ENCODE measurements around the gene XRN1.
A peak's percentile ranks its signal among the peaks of the same experiment; 100 is the strongest.
"Not testable (repeated sequence)": the region's sequence is repeated elsewhere in the genome, so short reads cannot be mapped to it uniquely, and the experiment has no call there.

XRN1 gene

DNA sequence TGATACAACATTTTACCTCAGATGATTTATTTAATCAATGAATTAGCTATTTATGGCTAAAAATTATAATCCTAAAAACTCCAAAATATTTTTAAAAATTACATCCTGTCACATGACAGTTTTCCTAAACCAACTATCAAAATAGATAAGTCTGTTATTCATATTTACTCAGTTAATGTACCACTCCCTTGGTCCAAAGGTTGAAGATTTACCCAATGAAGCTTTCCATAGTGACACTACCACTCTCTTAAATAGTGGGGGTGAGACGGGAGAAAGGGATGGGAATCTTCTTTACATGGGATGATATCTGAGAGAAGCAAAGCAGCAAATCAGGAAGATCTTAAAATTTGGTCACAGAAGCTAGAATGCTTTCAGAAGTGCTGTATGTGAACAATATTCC, 30.5 kb downstream of the XRN1 start:
- no peak overlapping the region for H3K27ac Mint-ChIP-seq
- peaks cover 20% of the 10 kb centered on the region for H3K36me3 Mint-ChIP-seq
- no peaks in the 10 kb centered on the region for H3K4me1 Mint-ChIP-seq
- no peak for DNase-seq (ENCODE audit: low spot score in 2 of 2)
- no peak for ATAC-seq (ENCODE audit: low read depth)
- H3K27me3 Mint-ChIP-seq: no peaks in the 10 kb centered on the region
- no peaks in the 10 kb centered on the region for H3K9me3 Mint-ChIP-seq
- H3K4me3 Mint-ChIP-seq: no peak overlapping the region

DNA sequence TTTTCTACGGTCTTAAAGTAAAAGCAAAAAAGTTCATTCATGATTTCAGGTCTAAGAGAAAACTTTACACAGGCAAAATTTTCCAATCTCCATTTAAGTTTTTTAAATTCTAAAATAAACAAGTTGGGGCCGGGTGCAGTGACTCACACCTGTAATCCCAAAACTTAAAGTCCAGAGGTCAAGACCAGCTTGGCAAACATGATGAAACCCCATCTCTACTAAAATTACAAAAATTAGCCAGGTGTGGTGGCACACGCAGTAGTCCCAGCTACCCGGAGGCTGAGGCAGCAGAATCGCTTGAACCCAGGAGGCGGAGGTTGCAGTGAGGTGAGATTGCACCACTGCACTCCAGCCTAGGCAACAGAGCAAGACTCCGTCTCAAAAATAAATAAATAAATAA, 47.3 kb downstream of the XRN1 start:
- peaks cover 35% of the 10 kb centered on the region for H3K36me3 Mint-ChIP-seq
- DNase-seq (ENCODE audit: low spot score in 2 of 2); H3K9me3 Mint-ChIP-seq; H3K27ac Mint-ChIP-seq; H3K4me3 Mint-ChIP-seq; H3K27me3 Mint-ChIP-seq; H3K4me1 Mint-ChIP-seq; ATAC-seq (ENCODE audit: low read depth): not testable (repeated sequence)

DNA sequence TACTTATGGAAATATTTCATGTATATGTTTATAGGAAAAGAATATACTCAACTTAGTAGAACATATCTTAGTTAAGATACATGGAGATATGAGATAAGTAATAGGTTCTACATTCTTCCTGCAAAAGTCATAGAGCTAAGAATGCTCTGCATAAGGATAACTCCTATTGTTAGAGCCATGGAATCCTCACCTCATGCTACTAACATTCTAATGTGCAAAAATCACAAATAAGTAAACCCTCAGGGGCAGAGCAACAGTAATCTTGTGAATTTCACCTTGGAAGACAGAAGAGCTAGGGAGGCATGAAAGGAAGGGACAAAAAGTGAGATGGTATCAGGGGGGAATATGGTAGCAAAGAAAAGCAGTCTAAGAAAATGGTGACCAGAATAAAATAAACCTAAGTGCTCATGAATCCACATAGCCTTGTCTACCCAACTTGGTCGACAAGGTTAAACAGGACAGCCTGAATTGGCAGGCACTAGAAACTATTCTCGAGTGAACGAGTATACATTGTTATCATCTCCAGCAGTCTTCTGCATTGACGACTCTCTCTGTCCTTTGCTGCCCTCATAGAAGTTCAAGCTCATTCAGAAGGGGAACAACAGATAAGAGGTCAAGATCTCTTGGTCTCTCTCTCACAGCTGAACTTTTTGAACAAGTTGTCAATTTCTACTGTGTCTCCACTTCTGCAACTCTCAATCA, 52.8 kb downstream of the XRN1 start:
- no peak overlapping the region for H3K27ac Mint-ChIP-seq
- H3K4me1 Mint-ChIP-seq: no peaks in the 10 kb centered on the region
- H3K27me3 Mint-ChIP-seq: no peaks in the 10 kb centered on the region
- no peak overlapping the region for H3K4me3 Mint-ChIP-seq
- H3K36me3 Mint-ChIP-seq: peaks cover 28% of the 10 kb centered on the region
- no peaks in the 10 kb centered on the region for H3K9me3 Mint-ChIP-seq
- DNase-seq (ENCODE audit: low spot score in 2 of 2): no peak
- ATAC-seq (ENCODE audit: low read depth): no peak

DNA sequence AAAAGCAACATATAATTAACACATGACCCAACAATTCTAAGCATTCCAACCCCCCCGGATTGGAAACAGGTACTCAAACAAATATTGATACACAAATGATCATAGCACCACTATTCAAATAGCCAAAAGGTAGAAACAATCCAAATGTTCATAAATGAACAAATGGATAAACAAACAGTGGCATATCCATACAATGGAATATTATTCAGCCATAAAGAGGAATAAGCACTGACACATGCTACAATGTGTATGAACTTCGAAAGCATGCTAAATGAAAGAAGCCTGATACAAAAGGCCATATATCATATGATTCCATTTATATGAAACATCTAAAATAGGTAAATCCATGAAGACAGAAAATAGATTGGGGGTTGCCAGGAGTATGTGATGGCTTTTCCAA, 62.8 kb downstream of the XRN1 start:
- no peak overlapping the region for H3K27ac Mint-ChIP-seq
- peaks cover 48% of the 10 kb centered on the region for H3K36me3 Mint-ChIP-seq
- DNase-seq (ENCODE audit: low spot score in 2 of 2): no peak
- no peaks in the 10 kb centered on the region for H3K27me3 Mint-ChIP-seq
- H3K4me3 Mint-ChIP-seq: no peak overlapping the region
- ATAC-seq (ENCODE audit: low read depth): no peak
- H3K4me1 Mint-ChIP-seq: no peaks in the 10 kb centered on the region
- no peaks in the 10 kb centered on the region for H3K9me3 Mint-ChIP-seq

DNA sequence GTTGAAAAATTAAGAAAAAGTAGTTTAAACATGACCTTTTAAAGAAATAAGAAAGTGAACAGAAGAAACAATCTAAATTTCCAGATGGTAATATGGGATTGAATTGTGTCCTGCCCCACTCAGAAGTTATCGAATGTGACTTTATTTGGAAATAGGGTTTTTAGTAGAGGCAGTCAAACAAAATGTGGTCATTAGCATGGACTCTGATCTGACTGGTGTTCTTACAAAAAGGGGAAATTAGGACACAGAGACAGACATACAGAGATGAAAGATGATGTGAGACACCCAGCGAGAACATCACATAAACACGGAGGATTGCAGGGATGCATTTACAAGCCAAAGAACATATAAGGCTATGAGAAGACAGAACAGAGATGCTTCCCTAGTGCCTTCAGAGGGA, 73.2 kb downstream of the XRN1 start:
- peaks cover 22% of the 10 kb centered on the region for H3K36me3 Mint-ChIP-seq
- no peak for DNase-seq (ENCODE audit: low spot score in 2 of 2)
- no peak overlapping the region for H3K27ac Mint-ChIP-seq
- no peak for ATAC-seq (ENCODE audit: low read depth)
- no peak overlapping the region for H3K4me3 Mint-ChIP-seq
- H3K9me3 Mint-ChIP-seq: no peaks in the 10 kb centered on the region
- no peaks in the 10 kb centered on the region for H3K4me1 Mint-ChIP-seq
- no peaks in the 10 kb centered on the region for H3K27me3 Mint-ChIP-seq

DNA sequence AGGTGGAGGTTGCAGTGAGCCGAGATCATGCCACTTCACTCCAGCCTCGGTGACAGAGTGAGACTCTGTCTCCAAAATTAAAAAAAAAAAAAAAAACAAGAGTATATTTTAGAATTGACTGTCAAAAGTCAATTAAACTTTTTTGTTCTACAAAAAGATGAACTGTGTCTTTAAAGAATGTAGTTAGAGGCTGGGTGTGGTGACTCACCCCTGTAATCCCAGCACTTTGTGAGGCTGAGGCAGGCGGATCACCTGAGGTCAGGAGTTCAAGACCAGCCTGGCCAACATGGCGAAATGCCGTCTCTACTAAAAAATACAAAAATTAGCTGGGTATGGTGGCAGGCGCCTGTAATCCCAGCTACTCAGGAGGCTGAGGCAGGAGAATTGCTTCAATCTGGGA, 78.3 kb downstream of the XRN1 start:
- H3K4me3 Mint-ChIP-seq; DNase-seq (ENCODE audit: low spot score in 2 of 2): not testable (repeated sequence)

DNA sequence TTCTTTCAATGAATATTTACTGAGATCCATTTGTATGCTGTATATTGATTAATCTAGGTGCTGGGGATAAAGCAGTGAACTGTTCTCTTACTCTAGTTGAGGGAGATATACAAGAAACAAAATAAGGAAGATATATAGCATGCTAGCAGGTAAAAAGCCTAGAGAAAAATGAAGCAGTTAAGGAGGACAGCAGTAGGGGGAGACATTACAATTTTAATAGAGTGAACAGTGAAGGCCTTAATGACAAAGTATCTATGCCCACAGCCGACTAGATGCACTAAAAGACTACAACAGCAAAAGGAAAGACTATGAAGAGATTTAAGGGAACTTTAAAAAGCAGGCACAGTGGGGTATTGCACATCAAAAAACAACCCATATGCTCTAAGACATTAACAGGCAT, 81.4 kb downstream of the XRN1 start:
- Mint-ChIP-seq H3K4me3 (no peak overlapping the region), H3K4me1 (no peaks in the 10 kb centered on the region), H3K9me3 (no peaks in the 10 kb centered on the region), H3K36me3 (peaks cover 21% of the 10 kb centered on the region), H3K27ac (no peak overlapping the region), H3K27me3 (no peaks in the 10 kb centered on the region)
- no peak for ATAC-seq (ENCODE audit: low read depth)
- no peak for DNase-seq (ENCODE audit: low spot score in 2 of 2)

More for the DNA sequence above, 78.3 kb downstream of the XRN1 start:
- peaks cover 25% of the 10 kb centered on the region for H3K36me3 Mint-ChIP-seq
- not testable (repeated sequence) for H3K4me1 Mint-ChIP-seq; ATAC-seq (ENCODE audit: low read depth); H3K27me3 Mint-ChIP-seq; H3K27ac Mint-ChIP-seq; H3K9me3 Mint-ChIP-seq

DNA sequence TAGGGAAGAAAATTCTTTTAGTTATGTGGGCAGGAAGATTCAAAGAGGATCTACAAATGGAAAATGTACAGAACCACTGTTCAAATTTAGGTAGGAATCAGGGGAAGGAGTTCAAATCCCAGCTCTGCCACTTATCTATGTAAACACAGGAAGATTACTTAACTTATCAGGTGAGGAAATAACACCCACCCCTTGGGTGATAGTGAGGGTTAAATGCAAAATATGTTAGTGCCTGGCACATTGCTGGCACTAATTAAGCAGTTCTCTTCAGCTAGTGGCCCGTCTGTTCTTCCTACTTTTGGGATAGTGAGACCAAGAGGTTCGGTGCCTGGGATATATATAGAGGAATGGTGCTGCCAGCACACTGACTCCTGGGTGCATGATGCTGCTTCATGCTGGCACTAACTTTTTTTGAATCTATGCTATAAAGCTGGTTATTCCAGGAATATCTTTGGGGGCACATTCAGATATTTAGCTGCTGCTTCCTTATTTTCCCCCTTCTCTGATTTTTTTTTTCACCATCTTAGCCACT, 83.8 kb downstream of the XRN1 start:
- DNase-seq (ENCODE audit: low spot score in 2 of 2) (no peak), ATAC-seq (ENCODE audit: low read depth) (no peak)
- Mint-ChIP-seq H3K27me3 (no peaks in the 10 kb centered on the region), H3K4me3 (no peak overlapping the region), H3K36me3 (peaks cover 29% of the 10 kb centered on the region), H3K4me1 (no peaks in the 10 kb centered on the region), H3K9me3 (no peaks in the 10 kb centered on the region), H3K27ac (no peak overlapping the region)

DNA sequence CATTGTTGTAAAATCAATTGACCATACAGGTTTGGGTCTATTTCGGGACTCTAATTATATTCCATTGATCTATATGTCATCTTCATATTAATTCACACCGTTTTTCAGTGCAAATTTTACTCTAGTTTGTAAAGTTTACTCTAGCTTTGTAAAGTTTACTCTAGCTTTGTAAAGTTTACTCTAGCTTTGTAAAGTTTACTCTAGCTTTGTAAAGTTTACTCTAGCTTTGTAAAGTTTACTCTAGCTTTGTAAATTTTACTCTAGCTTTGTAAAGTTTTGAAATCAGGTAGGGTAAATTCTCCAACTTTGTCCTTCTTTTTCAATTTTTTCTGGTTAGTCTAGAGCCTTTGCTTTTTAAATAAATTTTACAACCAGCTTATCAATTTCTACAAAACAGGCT, 84.4 kb downstream of the XRN1 start:
- not testable (repeated sequence) for DNase-seq (ENCODE audit: low spot score in 2 of 2); H3K4me3 Mint-ChIP-seq; H3K27me3 Mint-ChIP-seq; ATAC-seq (ENCODE audit: low read depth); H3K27ac Mint-ChIP-seq; H3K9me3 Mint-ChIP-seq; H3K4me1 Mint-ChIP-seq
- H3K36me3 Mint-ChIP-seq: peaks cover 27% of the 10 kb centered on the region

DNA sequence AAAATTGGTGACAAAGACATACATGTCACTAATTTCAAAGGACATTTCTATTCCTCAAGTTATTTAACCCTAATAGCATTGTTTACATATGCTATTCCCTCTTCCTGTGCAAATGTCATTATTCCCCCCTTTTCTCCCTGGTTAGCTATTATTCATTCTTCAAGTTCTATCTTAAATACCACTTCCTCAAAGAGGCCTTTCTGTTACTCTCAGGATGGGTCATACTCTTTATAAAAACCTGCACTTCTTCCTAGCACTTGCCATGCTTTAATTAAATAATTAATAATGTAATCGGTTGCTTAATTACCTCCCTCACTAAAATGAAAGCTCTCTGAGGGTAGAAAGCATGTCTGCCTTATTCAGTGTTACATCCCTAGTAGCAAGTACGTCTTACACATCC, 88.5 kb downstream of the XRN1 start:
- Mint-ChIP-seq H3K27ac (no peak overlapping the region), H3K4me1 (peaks cover 4% of the 10 kb centered on the region), H3K9me3 (no peaks in the 10 kb centered on the region), H3K4me3 (no peak overlapping the region), H3K27me3 (no peaks in the 10 kb centered on the region), H3K36me3 (peaks cover 43% of the 10 kb centered on the region)
- ATAC-seq (ENCODE audit: low read depth) (no peak), DNase-seq (ENCODE audit: low spot score in 2 of 2) (no peak)

DNA sequence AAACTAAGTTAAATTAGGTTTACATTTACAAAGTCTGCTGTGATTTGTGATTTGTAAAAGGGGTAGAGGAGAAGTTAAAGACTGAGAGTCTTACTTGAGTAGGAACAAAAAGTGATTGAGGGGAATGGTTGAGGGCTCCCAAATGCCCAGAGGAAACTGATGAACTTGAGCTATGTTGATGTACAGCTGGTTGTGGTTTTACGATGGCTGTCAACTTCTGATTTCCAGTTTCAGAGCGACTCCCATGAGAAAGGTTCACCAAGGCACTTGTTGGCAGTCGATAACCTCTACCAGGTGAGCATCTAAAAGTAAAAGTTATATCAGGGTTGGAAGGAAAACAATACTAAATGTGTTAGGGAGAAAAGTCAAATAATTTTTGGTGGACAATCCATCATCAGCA, 91.0 kb downstream of the XRN1 start:
- Mint-ChIP-seq H3K4me3 (no peak overlapping the region), H3K4me1 (peaks cover 4% of the 10 kb centered on the region), H3K9me3 (no peaks in the 10 kb centered on the region), H3K27me3 (no peaks in the 10 kb centered on the region), H3K27ac (peak overlapping the region; percentile 62), H3K36me3 (peaks cover 47% of the 10 kb centered on the region)
- DNase-seq (ENCODE audit: low spot score in 2 of 2) (no peak), ATAC-seq (ENCODE audit: low read depth) (no peak)

DNA sequence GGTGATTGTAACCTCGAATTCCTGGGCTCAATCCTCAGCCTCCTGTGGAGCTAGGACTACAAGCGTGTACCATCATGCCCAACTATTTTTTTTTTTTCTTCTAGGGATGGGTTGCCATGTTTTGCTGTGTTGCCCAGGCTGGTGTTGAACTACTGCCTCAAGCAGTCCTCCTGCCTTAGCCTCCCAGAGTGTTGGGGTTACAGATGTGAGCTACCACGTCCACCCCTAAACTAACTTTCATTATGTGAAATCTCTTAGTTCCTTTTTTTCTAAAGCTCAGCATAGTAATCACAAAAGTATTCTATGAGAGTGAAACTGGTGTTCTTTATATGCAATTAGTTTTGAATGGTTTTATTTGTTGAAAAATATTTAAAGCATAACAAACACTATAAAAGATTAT, 92.1 kb downstream of the XRN1 start:
- Mint-ChIP-seq H3K27me3 (no peaks in the 10 kb centered on the region), H3K4me3 (no peak overlapping the region), H3K27ac (no peak overlapping the region), H3K9me3 (no peaks in the 10 kb centered on the region), H3K36me3 (peaks cover 43% of the 10 kb centered on the region), H3K4me1 (peaks cover 4% of the 10 kb centered on the region)
- DNase-seq (ENCODE audit: low spot score in 2 of 2) (no peak), ATAC-seq (ENCODE audit: low read depth) (no peak)

DNA sequence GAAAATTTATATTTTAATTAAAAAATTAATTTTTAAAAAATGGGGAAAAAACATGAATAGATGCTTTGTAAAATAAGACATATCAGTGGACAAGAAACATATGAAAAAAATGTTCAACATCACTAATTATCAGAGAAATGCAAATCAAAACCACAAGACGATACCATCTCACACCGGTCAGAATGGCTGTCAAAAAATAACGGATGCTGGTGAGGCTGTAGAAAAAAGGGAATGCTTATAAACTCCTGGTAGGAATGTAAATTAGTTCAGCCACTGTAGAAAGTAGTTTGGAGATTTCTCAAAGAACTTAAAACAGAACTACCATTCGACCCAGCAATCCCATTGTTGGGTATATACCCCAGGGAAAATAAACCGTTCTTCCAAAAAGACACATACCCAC, 93.8 kb downstream of the XRN1 start:
- Mint-ChIP-seq H3K27me3 (no peaks in the 10 kb centered on the region), H3K4me3 (no peak overlapping the region), H3K4me1 (peaks cover 4% of the 10 kb centered on the region), H3K36me3 (peaks cover 40% of the 10 kb centered on the region), H3K27ac (no peak overlapping the region), H3K9me3 (no peaks in the 10 kb centered on the region)
- no peak for ATAC-seq (ENCODE audit: low read depth)
- no peak for DNase-seq (ENCODE audit: low spot score in 2 of 2)

DNA sequence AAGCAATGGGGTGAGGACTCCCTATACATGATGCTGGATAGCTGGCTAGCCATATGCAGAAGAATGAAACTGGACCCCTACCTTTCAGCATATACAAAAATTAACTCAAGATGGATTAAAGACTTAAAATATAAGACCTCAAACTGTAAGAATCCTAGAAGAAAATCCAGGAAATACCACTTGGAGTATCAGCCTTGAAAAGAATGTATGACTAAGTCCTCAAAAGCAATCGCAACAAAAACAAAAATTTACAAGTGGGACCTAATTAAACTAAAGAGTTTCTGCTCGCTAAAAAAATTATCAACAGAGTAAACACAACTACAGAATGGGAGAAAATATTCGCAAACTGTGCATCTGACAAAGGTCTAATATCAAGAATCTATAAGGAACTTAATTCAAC, 94.3 kb downstream of the XRN1 start:
- no peaks in the 10 kb centered on the region for H3K9me3 Mint-ChIP-seq
- H3K36me3 Mint-ChIP-seq: peaks cover 43% of the 10 kb centered on the region
- ATAC-seq (ENCODE audit: low read depth) (no peak), DNase-seq (ENCODE audit: low spot score in 2 of 2) (no peak)
- H3K4me3 Mint-ChIP-seq: no peak overlapping the region
- no peak overlapping the region for H3K27ac Mint-ChIP-seq
- H3K27me3 Mint-ChIP-seq: no peaks in the 10 kb centered on the region
- peaks cover 4% of the 10 kb centered on the region for H3K4me1 Mint-ChIP-seq

DNA sequence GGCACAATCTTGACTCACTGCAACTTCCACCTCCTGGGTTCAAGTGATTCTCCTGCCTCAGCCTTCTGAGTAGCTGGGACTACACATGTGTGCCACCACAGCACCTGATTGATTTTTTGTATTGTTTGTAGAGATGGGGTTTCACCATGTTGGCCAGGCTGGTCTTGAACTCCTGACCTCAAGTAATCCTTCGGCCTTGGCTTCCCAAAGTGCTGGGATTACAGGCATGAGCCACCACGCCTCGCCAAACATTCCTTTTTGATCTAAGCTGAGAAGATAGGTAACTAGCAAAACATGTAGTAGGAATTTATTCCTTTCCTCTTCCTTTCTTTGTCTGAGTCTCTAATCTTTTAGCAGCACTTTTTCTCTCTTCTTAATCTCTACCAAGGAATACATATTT, 95.1 kb downstream of the XRN1 start:
- not testable (repeated sequence) for H3K4me1 Mint-ChIP-seq; DNase-seq (ENCODE audit: low spot score in 2 of 2); H3K9me3 Mint-ChIP-seq; H3K27me3 Mint-ChIP-seq; ATAC-seq (ENCODE audit: low read depth); H3K4me3 Mint-ChIP-seq; H3K27ac Mint-ChIP-seq
- H3K36me3 Mint-ChIP-seq: peaks cover 43% of the 10 kb centered on the region

All from memory B cell (primary cell).